GM12892 (cell line): ENCODE results near the gene JARID2.

Experiments used
- DNase-seq: peaks from one replicate; pipeline ENCODE4 v3.0.0; 2011; ENCODE audit not compliant: insufficient read length
- FAIRE-seq: peaks from 2 replicates; lab custom pipeline; 2011; peaks lifted over from hg19 to GRCh38; lab: Jason Lieb, UNC
- POLR2A ChIP-seq: IDR thresholded peaks from 2 replicates; pipeline ENCODE4 v1.6.1; 2011; ENCODE audit warnings: low read depth, low read length, control low read depth
- POLR2AphosphoS5 ChIP-seq: IDR thresholded peaks from 2 replicates; pipeline ENCODE4 v1.6.1; 2011; ENCODE audit warnings: low read depth, low read length, control low read depth
- TAF1 ChIP-seq: IDR thresholded peaks from 2 replicates; pipeline ENCODE4 v1.6.1; 2011; ENCODE audit warnings: low read depth, mild to moderate bottlenecking, control low read depth, low read length, borderline replicate concordance

The JARID2 gene

GRCh38 chr6:15359335-15359862, 113.5 kb downstream of the JARID2 start:
- peak; percentile 81 for FAIRE-seq
- TF ChIP-seq TAF1 (no peak), POLR2AphosphoS5 (no peak)

GRCh38 chr6:15360300-15360699, 114.4 kb downstream of the JARID2 start:
- DNase-seq, result no peak
- no peak for FAIRE-seq
- TF ChIP-seq TAF1, result no peak
- no peak for TF ChIP-seq POLR2AphosphoS5
- no peak for TF ChIP-seq POLR2A

More at GRCh38 chr6:15359335-15359862, 113.5 kb downstream of the JARID2 start:
- no peak for DNase-seq

GRCh38 chr6:15361197-15361596, 115.3 kb downstream of the JARID2 start:
- DNase-seq (no peak), FAIRE-seq (no peak)
- TF ChIP-seq POLR2AphosphoS5 (no peak), TAF1 (no peak), POLR2A (no peak)

- FAIRE-seq, result no peak
- TF ChIP-seq POLR2A, result no peak
- TF ChIP-seq TAF1, result no peak
- no peak for TF ChIP-seq POLR2AphosphoS5
Observed at GRCh38 chr6:15362274-15363160, 116.6 kb downstream of the JARID2 start.

GRCh38 chr6:15363164-15363522, 117.3 kb downstream of the JARID2 start:
- DNase-seq (no peak), FAIRE-seq (peak; percentile 24)
- no peak for TF ChIP-seq POLR2A
- TF ChIP-seq POLR2AphosphoS5, result no peak
- TF ChIP-seq TAF1, result no peak

More at GRCh38 chr6:15362274-15363160, 116.6 kb downstream of the JARID2 start:
- no peak for DNase-seq

- TF ChIP-seq TAF1 (no peak), POLR2AphosphoS5 (no peak), POLR2A (no peak)
- peak; percentile 56 for FAIRE-seq
- DNase-seq, result no peak
Observed at GRCh38 chr6:15363523-15364400, 117.9 kb downstream of the JARID2 start.

GRCh38 chr6:15364401-15365037, 118.7 kb downstream of the JARID2 start:
- FAIRE-seq (peak; percentile 60), DNase-seq (no peak)
- TF ChIP-seq TAF1 (no peak), POLR2AphosphoS5 (no peak), POLR2A (no peak)

GRCh38 chr6:15365273-15365687, 119.4 kb downstream of the JARID2 start:
- TF ChIP-seq TAF1 (no peak), POLR2A (no peak), POLR2AphosphoS5 (no peak)
- no peak for FAIRE-seq
- no peak for DNase-seq

GRCh38 chr6:15366003-15366535, 120.2 kb downstream of the JARID2 start:
- TF ChIP-seq POLR2AphosphoS5 (no peak), TAF1 (no peak), POLR2A (no peak)
- FAIRE-seq, result no peak
- no peak for DNase-seq

- TF ChIP-seq POLR2AphosphoS5, result no peak
- no peak for TF ChIP-seq TAF1
- TF ChIP-seq POLR2A, result no peak
- FAIRE-seq (no peak), DNase-seq (no peak)
Observed at GRCh38 chr6:15366879-15367278, 121.0 kb downstream of the JARID2 start.
